Glutamatergic neuron (in vitro differentiated cells): ENCODE data around the gene FRRS1. TPM values are rescaled to one million over a fixed set of nuclear protein-coding genes. Genes with fewer than 3 reads are reported as not detected.

Experiments
- DNase-seq: peaks from one replicate; pipeline ENCODE4 v3.0.0; 2022
- H3K27ac Mint-ChIP-seq: one replicate; pipeline ENCODE4 v1.8.0; 2020; ENCODE audit warnings: mild to moderate bottlenecking, mixed read lengths, inconsistent platforms; ENCODE audit not compliant: unreplicated experiment
- H3K27me3 Mint-ChIP-seq: one replicate; pipeline ENCODE4 v1.8.0; 2020; ENCODE audit warnings: mild to moderate bottlenecking, moderate library complexity, mixed read lengths, inconsistent platforms; ENCODE audit not compliant: unreplicated experiment
- H3K36me3 Mint-ChIP-seq: one replicate; pipeline ENCODE4 v1.8.0; 2020; ENCODE audit warnings: mild to moderate bottlenecking, mixed read lengths, inconsistent platforms; ENCODE audit not compliant: unreplicated experiment
- H3K4me1 Mint-ChIP-seq: one replicate; pipeline ENCODE4 v1.8.0; 2020; ENCODE audit warnings: mild to moderate bottlenecking, low read depth, mixed read lengths, inconsistent platforms; ENCODE audit not compliant: unreplicated experiment
- H3K4me3 Mint-ChIP-seq: one replicate; pipeline ENCODE4 v1.8.0; 2020; ENCODE audit warnings: mild to moderate bottlenecking, mixed read lengths, inconsistent platforms; ENCODE audit not compliant: unreplicated experiment
- H3K9me3 Mint-ChIP-seq: one replicate; pipeline ENCODE4 v1.8.0; 2020; ENCODE audit warnings: mild to moderate bottlenecking, moderate library complexity, mixed read lengths, inconsistent platforms; ENCODE audit not compliant: unreplicated experiment
- CTCF ChIP-seq: fragments of 200-600 bp; sonication (generic); IDR thresholded peaks from one replicate; pipeline ENCODE4 v1.5.0; 2021; ENCODE audit not compliant: partially characterized antibody, unreplicated experiment
- total RNA-seq: library from RNA; stranded (reverse); fragmentation: NEBNext Ultra II Directional; extraction: Animal tissue kit (Norgen Biotek cat#: 25700); gene quantifications from one replicate; pipeline ENCODE4 v1.2.1, GENCODE V29; 2021; ENCODE audit not compliant: unreplicated experiment

FRRS1 gene
- total RNA-seq, 1 donor from 2014 or later = 1.3 TPM

GRCh38 chr1:99659755-99660210 is 106.7 kb downstream of the FRRS1 start:
- peaks cover 17% of the 10 kb centered on the region for H3K4me1 Mint-ChIP-seq
- peaks cover 2% of the 10 kb centered on the region for H3K9me3 Mint-ChIP-seq
- no peak overlapping the region for H3K4me3 Mint-ChIP-seq
- no peaks in the 10 kb centered on the region for H3K27me3 Mint-ChIP-seq
- no peak for TF ChIP-seq CTCF
- no peaks in the 10 kb centered on the region for H3K36me3 Mint-ChIP-seq
- DNase-seq = no peak
- no peak overlapping the region for H3K27ac Mint-ChIP-seq

Other genes with a start within 250 kb of the FRRS1 start
- gene PALMD, start 120.5 kb downstream of the FRRS1 start, total RNA-seq = 5.1 TPM
- 20.4 TPM for gene AGL, start 83.7 kb upstream of the FRRS1 start, total RNA-seq
- 7.7 TPM for gene SLC35A3, start 203.4 kb upstream of the FRRS1 start, total RNA-seq